GM12878 (cell line): ENCODE measurements around the gene CFAP299. TPM values are rescaled to one million over a fixed set of nuclear protein-coding genes. Genes with fewer than 3 reads are reported as not detected.

Experiments used
- ATAC-seq: fragments of 200-7000 bp; cut with Tn5 transposase; 3 replicates; pipeline ENCODE4 v1.9.1; 2020; ENCODE audit warnings: mild to moderate bottlenecking, moderate library complexity
- BruUV-seq: library from RNA; stranded (reverse); fragments of 400-500 nt; replicated peaks from 2 replicates; lab custom pipeline; 2021; lab: Mats Ljungman, UMichigan
- CTCF ChIA-PET: fragments of 300-600 bp; sonication (Branson Sonifier 250); formaldehyde crosslinking; extraction: SDS; loops from one replicate; lab custom pipeline; 2021; ENCODE audit warnings: inconsistent platforms; lab: Yijun Ruan, JAX
- POLR2A ChIA-PET: fragments of 350-600 bp; formaldehyde crosslinking; extraction: SDS; loops from one replicate; lab custom pipeline; 2021; ENCODE audit warnings: inconsistent platforms; lab: Charles Lee
- RAD21 ChIA-PET: fragments of 300-600 bp; sonication (Branson Sonifier 250); formaldehyde crosslinking; loops from one replicate; lab custom pipeline; 2023; ENCODE audit warnings: antibody characterized with exemption; ENCODE audit not compliant: unreplicated experiment; lab: Charles Lee
- SMC1A ChIA-PET: fragments of 300-600 bp; sonication (Branson Sonifier 250); formaldehyde crosslinking; loops from one replicate; lab custom pipeline; 2023; ENCODE audit not compliant: unreplicated experiment, uncharacterized antibody; lab: Charles Lee
- DNase-seq: peaks from one replicate; pipeline ENCODE4 v3.0.0-alpha.2; 2011; ENCODE audit warnings: low read depth, low spot score
- FAIRE-seq: peaks from 3 replicates; lab custom pipeline; 2011; peaks lifted over from hg19 to GRCh38; lab: Jason Lieb, UNC
- H2AFZ ChIP-seq: 2 replicates; pipeline ENCODE4 v1.6.0; 2011; ENCODE audit warnings: low read depth, low read length, control low read depth; ENCODE audit not compliant: control insufficient read depth
- H3K27ac ChIP-seq: 2 replicates; pipeline ENCODE4 v1.5.1; 2011; ENCODE audit warnings: control low read depth; ENCODE audit not compliant: control insufficient read depth, insufficient read depth
- H3K27me3 ChIP-seq, 2 experiments: replicated peaks in 1 of 2; 2 replicates each; pipeline versions ENCODE4 v1.6.0 to v1.6.1; 2011; ENCODE audit warnings: low read length in 1 of 2; ENCODE audit not compliant: control insufficient read depth in 2 of 2, insufficient read depth in 2 of 2
- H3K36me3 ChIP-seq, 2 experiments: 2 replicates each; pipeline ENCODE4 v1.5.1; 2011; ENCODE audit warnings: low read length in 1 of 2; ENCODE audit not compliant: control insufficient read depth in 2 of 2, insufficient read depth in 2 of 2
- H3K4me1 ChIP-seq: 2 replicates; pipeline ENCODE4 v1.6.1; 2011; ENCODE audit warnings: mild to moderate bottlenecking, low read length, moderate library complexity, mixed read lengths; ENCODE audit not compliant: control insufficient read depth, insufficient read depth
- H3K4me2 ChIP-seq: 2 replicates; pipeline ENCODE4 v1.6.0; 2011; ENCODE audit warnings: control low read depth; ENCODE audit not compliant: control insufficient read depth, insufficient read depth
- H3K4me3 ChIP-seq: fragments of 200-600 bp; sonication (generic); 2 replicates; pipeline ENCODE4 v1.5.1; 2016
- H3K79me2 ChIP-seq: 2 replicates; pipeline ENCODE4 v1.6.0; 2011; ENCODE audit warnings: low read length; ENCODE audit not compliant: control insufficient read depth, insufficient read depth
- H3K9ac ChIP-seq: 2 replicates; pipeline ENCODE4 v1.8.0; 2011; ENCODE audit warnings: low read length, control low read depth, mixed read lengths; ENCODE audit not compliant: control insufficient read depth, insufficient read depth
- H3K9me3 ChIP-seq: replicated peaks from 3 replicates; pipeline ENCODE4 v1.5.1; 2011; ENCODE audit warnings: mild to moderate bottlenecking, low read length; ENCODE audit not compliant: control insufficient read depth, insufficient read depth
- H4K20me1 ChIP-seq: 2 replicates; pipeline ENCODE4 v1.6.0; 2011; ENCODE audit not compliant: control insufficient read depth, insufficient read depth
- ATF3 ChIP-seq: IDR thresholded peaks from 2 replicates; pipeline ENCODE4 v1.6.1; 2011; ENCODE audit warnings: low read depth, mild to moderate bottlenecking, low read length, moderate library complexity, borderline replicate concordance; ENCODE audit errors: extremely low read depth
- ESRRA ChIP-seq: IDR thresholded peaks from 2 replicates; pipeline ENCODE4 v1.6.1; 2012; ENCODE audit warnings: mild to moderate bottlenecking, low read length, improper control_type of control experiment
- PML ChIP-seq: IDR thresholded peaks from 2 replicates; pipeline ENCODE4 v1.6.1; 2012; ENCODE audit warnings: low read length, inconsistent platforms
- POLR2AphosphoS2 ChIP-seq: IDR thresholded peaks from 2 replicates; pipeline ENCODE4 v1.6.1; 2011; ENCODE audit warnings: low read depth, mild to moderate bottlenecking, low read length, improper control_type of control experiment, moderate library complexity
- WGBS: methylation state at CpG from one replicate; pipeline ENCODE4 v1.1.6; 2016; ENCODE audit warnings: low lambda C conversion rate; ENCODE audit not compliant: insufficient replicate concordance, insufficient coverage; ENCODE audit errors: missing lambda C conversion rate; 5-methylcytosine and 5-hydroxymethylcytosine counted together
- in situ Hi-C: fragments of 300-500 bp; cut with MboI; formaldehyde crosslinking; loops from 9 replicates; pipeline ENCODE4 v1.14.3; 2018; ENCODE audit warnings: mixed read lengths
- intact Hi-C: fragments of 100-400 bp; cut with micrococcal nuclease; formaldehyde crosslinking; loops from one replicate; pipeline ENCODE4 v1.14.2; 2022; ENCODE audit not compliant: unreplicated experiment
- polyA plus RNA-seq, 11 experiments: library from polyadenylated mRNA; depleted of rRNA in 4 of 11; unstranded in 6 of 11; stranded (reverse) in 5 of 11; fragments of >200 nt; fragmentation: Nextera tagmentation in 4 of 11; fragmentation: Illumina TruSeq in 1 of 11; extraction: Ambion mirVana in 4 of 11; extraction: Trizol in 1 of 11; gene quantifications; 1 replicate in 1 of 11; 2 replicates in 10 of 11; pipeline versions ENCODE4 v1.2.1 to v1.2.3, GENCODE V29; 2011 to 2016; ENCODE audit warnings: inconsistent platforms in 2 of 11, missing spikeins in 2 of 11, low read depth in 1 of 11
- total RNA-seq, 4 experiments: library from RNA; depleted of rRNA in 3 of 4; stranded (reverse); fragments of >200 nt in 3 of 4; fragmentation: Illumina TruSeq in 1 of 4; extraction: Trizol in 1 of 4; gene quantifications; 2 replicates each; pipeline versions ENCODE4 v1.2.1 to v1.2.3, GENCODE V29; 2013 to 2021

Gene CFAP299
- total and polyA plus RNA-seq, 10 of the 15 experiments (the other 5 are each of a cell fraction or from before 2014, with no cell fraction given): 0.06 to 0.34 TPM; not detected in 8

- WGBS: 32% methylated on average over 2 of the region's 2 CpGs
- H3K27ac ChIP-seq: no peak overlapping the region
- H4K20me1 ChIP-seq: no peaks in the 10 kb centered on the region
- H3K4me3 ChIP-seq: no peak overlapping the region
- H3K4me2 ChIP-seq: no peak overlapping the region
- FAIRE-seq: no peak
- RAD21 ChIA-PET: no interaction called here
- SMC1A ChIA-PET: no interaction called here
- no peak for DNase-seq
- H3K9ac ChIP-seq: no peak overlapping the region
- intact Hi-C loops (no loop called here), in situ Hi-C loops (no loop called here)
- no peak for TF ChIP-seq PML
- TF ChIP-seq POLR2AphosphoS2: no peak
- TF ChIP-seq ATF3: no peak
- CTCF ChIA-PET: no interaction called here
- H3K9me3 ChIP-seq: no peaks in the 10 kb centered on the region
- POLR2A ChIA-PET: no interaction called here
- no peak overlapping the region for H2AFZ ChIP-seq
- no peaks in the 10 kb centered on the region for H3K79me2 ChIP-seq
- H3K4me1 ChIP-seq: no peaks in the 10 kb centered on the region
- ATAC-seq: no peak
- no peaks in the 10 kb centered on the region; a peak in 1 of 4 replicates for H3K27me3 ChIP-seq
- H3K36me3 ChIP-seq: no peaks in the 10 kb centered on the region
- BruUV-seq: no TSS peak
These were observed 29.3 kb upstream of the CFAP299 start for GRCh38 chr4:80306260-80306659.

GRCh38 chr4:80307183-80307735, 28.3 kb upstream of the CFAP299 start:
- ATAC-seq (no peak), FAIRE-seq (no peak), DNase-seq (no peak)
- no peak overlapping the region for H2AFZ ChIP-seq
- no peaks in the 10 kb centered on the region for H3K4me1 ChIP-seq
- SMC1A ChIA-PET: interaction anchor here (1.4 kb wide), 1 partner anchor 10 kb away, joined by 3 read pairs; no protein-coding TSS in a partner anchor
- H3K4me3 ChIP-seq: no peak overlapping the region
- no peaks in the 10 kb centered on the region for H4K20me1 ChIP-seq
- no peak overlapping the region for H3K27ac ChIP-seq
- no peak overlapping the region for H3K9ac ChIP-seq
- CTCF ChIA-PET: no interaction called here
- intact Hi-C loops: no loop called here
- POLR2A ChIA-PET: no interaction called here
- H3K27me3 ChIP-seq: no peaks in the 10 kb centered on the region; a peak in 1 of 4 replicates
- no peak overlapping the region for H3K4me2 ChIP-seq
- no peaks in the 10 kb centered on the region for H3K36me3 ChIP-seq
- H3K79me2 ChIP-seq: no peaks in the 10 kb centered on the region
- RAD21 ChIA-PET: no interaction called here
- 0% methylated on average over 1 of the region's 1 CpG for WGBS
- no TSS peak for BruUV-seq
- in situ Hi-C loops: no loop called here
- no peaks in the 10 kb centered on the region for H3K9me3 ChIP-seq
- no peak for TF ChIP-seq ESRRA
